C4-2B (cell line): Measurements from ENCODE around the gene FAM135A.

ENCODE experiments used
- H3K27ac ChIP-seq: fragments of 450-650 bp; 2 replicates; pipeline ENCODE4 v1.5.1; 2017
- ZFX ChIP-seq: fragments of 450-650 bp; IDR thresholded peaks from 2 replicates; pipeline ENCODE4 v1.6.1; 2017
- TF ChIP-seq, protein P1 (sequence below): fragments of 450-650 bp; conservative IDR thresholded peaks from 2 replicates; pipeline ENCODE4 v1.5.1; 2017; ENCODE audit warnings: mild to moderate bottlenecking

FAM135A gene

DNA sequence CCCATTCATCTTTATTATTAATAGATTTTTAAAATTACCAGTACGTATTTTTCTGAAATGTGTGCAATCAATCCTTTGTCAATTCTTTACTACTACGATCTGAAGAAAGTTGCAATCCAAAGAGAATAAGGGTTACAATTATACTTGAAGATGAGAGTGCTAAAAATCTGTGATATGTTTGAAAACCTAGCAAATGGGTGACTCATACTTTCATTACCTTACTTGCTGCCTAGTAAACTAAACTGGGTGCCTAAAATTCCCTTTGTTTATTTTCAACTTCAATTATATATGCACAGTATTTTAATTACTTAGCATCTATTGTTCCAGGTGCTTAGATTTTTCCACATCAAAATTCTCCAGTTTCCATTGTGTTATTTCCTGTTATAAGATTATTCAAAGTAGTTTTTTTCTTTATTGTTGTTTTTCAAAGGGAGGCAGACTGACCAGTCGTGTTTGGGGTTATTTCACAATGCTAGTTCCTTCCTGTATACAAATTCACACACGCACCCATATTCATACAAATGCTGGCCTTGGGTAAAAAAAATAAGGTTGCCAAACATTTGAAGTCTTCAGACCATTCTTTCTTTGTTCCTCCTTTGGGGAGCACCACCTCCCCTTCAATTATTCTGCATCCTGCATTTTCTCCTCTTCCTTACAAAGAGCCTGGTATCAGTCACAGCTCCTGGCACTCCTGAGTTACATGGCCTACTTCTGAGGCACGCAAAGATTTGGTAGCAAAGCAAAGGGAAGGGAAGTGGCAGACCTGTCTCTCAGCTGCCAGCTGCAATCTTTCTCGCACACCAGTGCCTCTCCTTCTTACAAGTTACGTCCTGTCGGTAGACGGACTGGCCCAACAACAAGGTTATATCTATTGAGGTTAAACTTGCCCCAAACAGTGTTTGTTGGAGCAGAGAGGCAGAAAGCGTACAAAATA is 16.2 kb upstream of the FAM135A start:
- no peak overlapping the region for H3K27ac ChIP-seq
- TF ChIP-seq, protein P1, sequence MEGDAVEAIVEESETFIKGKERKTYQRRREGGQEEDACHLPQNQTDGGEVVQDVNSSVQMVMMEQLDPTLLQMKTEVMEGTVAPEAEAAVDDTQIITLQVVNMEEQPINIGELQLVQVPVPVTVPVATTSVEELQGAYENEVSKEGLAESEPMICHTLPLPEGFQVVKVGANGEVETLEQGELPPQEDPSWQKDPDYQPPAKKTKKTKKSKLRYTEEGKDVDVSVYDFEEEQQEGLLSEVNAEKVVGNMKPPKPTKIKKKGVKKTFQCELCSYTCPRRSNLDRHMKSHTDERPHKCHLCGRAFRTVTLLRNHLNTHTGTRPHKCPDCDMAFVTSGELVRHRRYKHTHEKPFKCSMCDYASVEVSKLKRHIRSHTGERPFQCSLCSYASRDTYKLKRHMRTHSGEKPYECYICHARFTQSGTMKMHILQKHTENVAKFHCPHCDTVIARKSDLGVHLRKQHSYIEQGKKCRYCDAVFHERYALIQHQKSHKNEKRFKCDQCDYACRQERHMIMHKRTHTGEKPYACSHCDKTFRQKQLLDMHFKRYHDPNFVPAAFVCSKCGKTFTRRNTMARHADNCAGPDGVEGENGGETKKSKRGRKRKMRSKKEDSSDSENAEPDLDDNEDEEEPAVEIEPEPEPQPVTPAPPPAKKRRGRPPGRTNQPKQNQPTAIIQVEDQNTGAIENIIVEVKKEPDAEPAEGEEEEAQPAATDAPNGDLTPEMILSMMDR: no peak
- no peak for TF ChIP-seq ZFX

DNA sequence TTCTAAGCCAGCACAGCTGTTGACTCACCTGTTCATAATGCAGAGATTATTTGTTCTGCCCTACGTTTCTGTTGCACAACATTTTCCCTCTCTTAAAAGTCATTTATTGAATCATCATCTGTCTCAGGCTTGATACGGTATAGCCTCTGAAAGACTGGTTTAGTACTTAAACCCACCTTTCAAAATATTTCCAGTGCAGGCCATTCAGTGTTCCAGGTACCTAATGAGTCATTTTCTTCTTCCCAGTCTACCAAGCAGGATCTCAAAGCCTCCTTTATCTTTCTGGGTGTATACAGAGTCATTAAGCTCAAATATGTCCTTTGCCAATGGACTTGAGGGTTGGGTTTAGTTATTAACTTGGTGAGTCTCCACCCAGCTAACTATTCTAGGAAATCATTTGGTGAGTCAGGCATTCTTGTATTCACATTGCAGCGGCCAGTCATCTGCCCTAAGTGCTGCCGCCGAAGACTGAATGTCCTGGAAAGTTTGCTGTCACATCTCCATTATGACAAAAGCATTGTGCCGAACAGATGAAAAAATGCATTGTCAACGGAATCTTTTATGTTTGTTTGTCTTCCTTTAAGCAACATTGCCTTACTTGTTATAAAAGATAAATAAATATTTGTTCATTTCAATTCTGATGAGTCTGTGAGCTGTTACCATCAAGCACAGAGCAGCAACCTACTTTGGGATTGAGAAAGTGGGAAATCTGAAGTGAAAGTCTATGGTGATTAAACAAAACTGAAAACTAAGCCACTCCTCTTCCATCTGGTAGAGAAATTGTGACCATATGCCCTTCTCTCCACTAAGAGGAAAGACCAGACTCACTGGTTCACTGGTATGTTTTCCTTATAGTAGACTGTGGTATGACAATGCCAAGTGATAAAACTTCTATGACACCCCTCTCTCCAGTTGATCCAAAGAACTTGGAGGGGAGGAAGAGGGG is 14.3 kb upstream of the FAM135A start:
- TF ChIP-seq, protein P1: no peak
- no peak for TF ChIP-seq ZFX
- H3K27ac ChIP-seq: peak overlapping the region; percentile 50; the same call in 1 of the 2 replicates

DNA sequence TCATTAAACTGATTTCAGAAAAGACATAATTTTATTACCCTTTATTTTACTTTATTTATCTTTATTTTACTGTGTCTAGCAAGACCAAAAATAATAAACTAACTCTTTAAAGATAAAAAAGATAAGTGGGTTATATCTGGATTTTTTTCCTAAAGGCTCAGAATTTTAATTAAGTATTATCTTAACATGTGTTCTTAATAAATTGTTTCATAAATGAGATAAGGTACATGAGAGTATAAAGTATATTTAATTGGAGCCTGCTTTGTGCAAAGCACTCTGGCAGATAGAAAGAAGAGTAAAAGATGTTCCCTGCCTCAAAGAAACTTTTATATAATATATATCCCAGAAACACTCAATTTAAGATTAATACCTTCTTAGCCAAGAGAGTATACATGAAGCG is 8.7 kb upstream of the FAM135A start:
- H3K27ac ChIP-seq: no peak overlapping the region
- TF ChIP-seq, protein P1: no peak
- no peak for TF ChIP-seq ZFX

DNA sequence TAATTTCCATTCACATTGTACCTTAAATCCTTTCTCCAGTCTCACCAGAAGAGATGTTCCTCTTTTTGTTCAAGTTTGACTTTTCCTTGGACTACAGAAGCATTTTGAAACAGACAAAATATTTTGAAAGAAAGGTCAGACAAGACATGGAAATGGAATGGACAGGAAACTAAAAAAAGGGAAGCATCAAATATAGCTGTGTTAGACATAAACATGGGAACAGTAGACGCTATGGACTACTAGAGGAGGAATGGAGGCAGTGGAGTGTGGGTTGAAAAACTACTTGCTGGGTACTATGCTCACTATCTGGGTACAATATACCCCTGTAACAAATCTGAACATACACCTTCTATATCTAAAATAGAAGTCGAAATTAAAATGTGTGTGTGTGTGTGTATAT is 4.1 kb upstream of the FAM135A start:
- no peak overlapping the region for H3K27ac ChIP-seq
- TF ChIP-seq, protein P1: no peak
- no peak for TF ChIP-seq ZFX

DNA sequence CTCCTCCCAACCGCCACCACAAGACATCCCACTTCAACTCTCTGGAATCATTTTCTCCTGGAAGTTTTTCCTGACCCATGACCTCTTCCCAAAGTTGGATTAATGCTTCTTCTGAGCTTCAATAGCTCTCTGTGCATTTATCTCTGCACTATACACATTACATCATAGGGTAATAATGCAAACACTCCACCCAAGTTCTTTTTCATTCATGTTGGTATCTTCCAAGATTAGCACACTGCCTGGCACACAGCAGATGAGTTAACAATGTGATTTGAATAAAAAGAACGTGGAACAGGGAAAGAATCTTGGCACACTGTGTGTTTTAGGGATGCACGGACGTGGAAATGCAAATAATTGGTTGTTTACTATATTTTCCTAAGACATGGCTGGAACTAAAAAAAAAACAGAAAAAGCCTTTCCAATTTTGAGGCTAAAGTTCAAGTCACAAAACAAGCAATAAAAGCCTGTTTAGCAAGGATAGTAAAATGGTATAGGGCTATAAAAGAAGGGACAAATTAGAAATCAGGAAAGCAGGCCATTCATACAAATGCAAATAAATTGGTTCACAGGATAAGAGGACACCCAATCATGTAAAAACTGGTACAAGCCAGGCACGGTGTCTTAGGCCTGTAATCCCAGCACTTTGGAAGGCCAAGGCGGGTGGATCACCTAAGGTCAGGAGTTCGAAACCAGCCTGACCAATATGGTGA is 1.6 kb upstream of the FAM135A start:
- peak overlapping the region; percentile 17; the same call in 1 of the 2 replicates for H3K27ac ChIP-seq
- TF ChIP-seq ZFX: no peak
- TF ChIP-seq, protein P1: no peak

DNA sequence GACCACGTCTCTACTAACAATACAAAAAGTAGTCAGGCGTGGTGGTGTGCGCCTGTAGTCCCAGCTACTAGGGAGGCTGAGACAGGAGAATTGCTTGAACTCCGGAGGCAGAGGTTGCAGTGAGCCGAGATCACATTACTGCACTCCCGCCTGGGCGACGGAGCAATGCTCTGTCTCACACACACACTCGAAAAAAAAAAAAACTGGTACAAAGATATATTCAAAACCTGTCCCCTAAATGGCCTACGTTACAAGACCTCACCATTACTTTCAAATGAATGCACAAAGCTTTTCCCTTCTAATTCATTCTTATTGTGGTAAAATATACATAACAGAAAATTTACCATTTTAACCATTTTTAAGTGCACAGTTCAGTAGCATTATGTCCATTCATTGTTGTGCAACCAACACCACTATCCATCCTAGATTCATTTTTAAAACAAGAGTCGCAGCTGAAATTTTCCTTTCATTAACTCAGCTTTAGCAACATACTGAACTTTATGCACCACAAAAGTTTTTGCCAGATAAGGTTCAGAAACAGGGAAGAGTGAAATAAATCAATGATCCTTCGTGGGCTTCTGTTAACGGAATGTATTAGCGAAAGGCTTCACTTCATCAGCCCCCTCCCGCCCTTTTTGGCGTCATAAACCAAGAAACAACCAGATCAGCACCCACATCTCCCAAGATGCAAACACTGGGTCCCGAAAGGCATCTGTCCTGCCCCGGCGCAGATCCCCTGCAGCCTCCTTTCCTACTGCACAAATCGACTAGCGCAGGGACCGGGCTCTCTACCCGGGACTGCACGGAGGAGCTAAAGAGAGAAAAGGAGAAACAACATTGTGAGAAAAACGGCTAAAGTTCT is 825 bp upstream of the FAM135A start:
- no peak for TF ChIP-seq ZFX
- TF ChIP-seq, protein P1: no peak

More for the DNA sequence above, 825 bp upstream of the FAM135A start:
- peak overlapping the region; percentile 55 for H3K27ac ChIP-seq
